HL-60/S4 treated with retinoic acid at 250 ng/mL for 4 days and 3 days (cell line): ENCODE measurements around the gene PARD3B.

Source experiments
- in situ Hi-C: fragments of 300-500 bp; cut with MboI; formaldehyde crosslinking; loops from 2 replicates; pipeline ENCODE4 v1.7.0; 2022; ENCODE audit warnings: low sequenced_read_pairs

The PARD3B gene

GRCh38 chr2:205366336-205367060 lies 821.2 kb downstream of the PARD3B start:
- in situ Hi-C loops = no loop called here

DNA sequence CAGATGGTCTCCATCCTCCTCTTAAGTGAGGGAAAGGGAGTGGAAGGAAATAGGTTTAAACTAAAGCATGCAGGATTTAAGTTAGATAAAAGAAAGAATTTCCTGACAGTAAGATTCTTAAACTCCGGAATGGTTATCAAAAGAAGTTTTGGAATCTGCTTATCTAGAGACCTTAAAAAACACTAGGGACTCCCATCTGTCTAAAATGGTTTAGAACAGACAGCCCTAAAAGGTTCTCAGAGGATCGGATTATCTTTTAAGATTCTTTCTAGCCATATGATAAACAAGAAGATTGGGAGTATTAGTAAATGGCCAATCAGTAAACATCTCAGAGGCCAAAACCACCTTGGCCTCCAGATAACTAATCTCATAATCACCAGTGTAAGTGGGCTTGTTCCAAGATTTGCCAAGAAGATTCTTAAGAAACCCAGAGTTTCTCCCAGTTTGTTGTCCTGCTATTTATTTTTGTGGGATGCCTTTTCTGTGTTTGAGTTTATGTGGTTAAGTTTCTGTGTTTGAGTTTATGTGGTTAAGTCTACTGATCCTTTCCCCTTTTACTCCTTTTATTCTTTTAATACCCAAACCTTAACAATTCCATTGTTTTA lies 822.2 kb downstream of the PARD3B start:
- in situ Hi-C loops = no loop called here

- in situ Hi-C loops = no loop called here
Observed at GRCh38 chr2:205369813-205370212, 824.5 kb downstream of the PARD3B start.

DNA sequence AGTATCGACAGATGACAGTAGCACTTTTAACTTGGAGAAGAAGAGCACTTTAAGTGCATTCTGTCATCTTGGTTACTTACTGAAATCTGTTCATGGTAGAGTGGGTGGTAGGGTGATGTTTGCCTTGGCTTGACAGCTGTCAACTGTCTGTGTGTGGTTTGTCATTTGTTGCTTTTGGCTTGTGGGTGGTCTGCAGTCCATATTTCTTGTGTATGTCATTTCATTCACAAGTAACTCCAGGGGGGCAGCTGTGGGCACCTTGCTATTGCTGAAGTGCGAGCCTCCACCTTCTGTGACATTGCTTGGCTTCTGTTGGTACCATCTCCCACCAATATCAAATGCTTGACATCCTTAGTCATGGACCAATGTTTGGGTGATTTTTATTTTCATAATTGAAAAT lies 825.5 kb downstream of the PARD3B start:
- in situ Hi-C loops = no loop called here

DNA sequence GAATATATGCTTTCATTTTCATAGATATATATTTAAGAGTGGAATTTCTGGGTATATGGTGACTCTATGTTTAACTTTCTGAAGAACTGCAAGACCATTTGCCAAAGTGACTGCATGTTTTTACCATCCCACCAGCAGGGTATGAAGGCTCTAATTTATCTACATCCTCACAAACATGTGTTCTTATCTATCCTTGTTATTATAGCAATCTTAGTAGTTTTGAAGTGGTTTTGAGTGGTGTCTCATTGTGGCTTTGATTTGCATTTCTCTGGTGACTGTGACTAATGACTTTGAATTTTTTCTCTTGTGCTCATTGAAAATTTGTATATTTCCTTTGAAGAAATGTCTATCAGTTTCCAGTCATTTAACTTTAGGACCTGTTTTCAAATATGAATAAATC lies 826.9 kb downstream of the PARD3B start:
- in situ Hi-C loops = no loop called here

GRCh38 chr2:205375461-205376448 lies 830.5 kb downstream of the PARD3B start:
- in situ Hi-C loops = no loop called here

- in situ Hi-C loops = no loop called here
Observed at GRCh38 chr2:205377324-205377723, 832.0 kb downstream of the PARD3B start.

- in situ Hi-C loops = no loop called here
Observed at GRCh38 chr2:205383601-205384000, 838.3 kb downstream of the PARD3B start.

DNA sequence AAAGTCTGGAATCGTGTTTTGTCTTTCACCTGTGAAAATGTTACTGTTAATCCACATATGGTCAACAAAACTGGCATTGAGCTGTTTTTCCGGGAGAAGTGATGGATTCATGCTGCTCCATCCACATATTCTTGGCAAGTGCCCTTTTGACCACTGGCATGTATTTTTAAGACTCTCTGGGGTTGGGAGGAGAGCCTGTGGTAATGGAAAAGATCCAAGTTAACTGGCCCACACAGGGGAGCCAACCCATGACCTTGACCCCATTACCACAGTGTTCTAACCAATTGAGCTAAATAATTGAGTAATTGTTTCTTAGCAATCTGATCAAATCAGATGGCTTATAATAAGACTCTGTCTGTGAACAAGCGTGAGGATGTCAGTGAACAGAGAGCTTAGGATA lies 840.8 kb downstream of the PARD3B start:
- in situ Hi-C loops = no loop called here

- in situ Hi-C loops = no loop called here
Observed at GRCh38 chr2:205387350-205388055, 842.2 kb downstream of the PARD3B start.

DNA sequence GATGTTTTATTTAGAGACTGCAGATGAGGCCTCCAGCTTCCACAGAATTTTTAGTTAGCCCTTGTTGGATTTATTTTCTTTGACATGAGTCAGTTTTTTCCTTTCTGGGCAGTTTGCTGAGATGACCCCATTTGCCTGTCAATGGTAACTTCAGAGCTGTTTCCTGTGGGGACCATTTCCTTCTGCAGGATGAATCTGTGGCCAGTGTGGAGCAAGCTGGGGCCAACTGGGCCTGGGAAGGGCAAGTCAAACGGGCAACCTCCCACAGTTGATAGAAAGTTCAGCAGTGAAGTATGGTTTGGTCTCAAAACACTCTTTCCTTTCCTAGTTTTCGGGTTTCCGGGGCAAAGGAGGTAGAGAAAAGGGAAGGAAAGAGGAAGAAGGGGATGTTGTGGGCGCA lies 845.6 kb downstream of the PARD3B start:
- in situ Hi-C loops = no loop called here

GRCh38 chr2:205401511-205401910 lies 856.2 kb downstream of the PARD3B start:
- in situ Hi-C loops = no loop called here

GRCh38 chr2:205402011-205402410 lies 856.7 kb downstream of the PARD3B start:
- in situ Hi-C loops = no loop called here

GRCh38 chr2:205403244-205403825 lies 858.1 kb downstream of the PARD3B start:
- in situ Hi-C loops = no loop called here

DNA sequence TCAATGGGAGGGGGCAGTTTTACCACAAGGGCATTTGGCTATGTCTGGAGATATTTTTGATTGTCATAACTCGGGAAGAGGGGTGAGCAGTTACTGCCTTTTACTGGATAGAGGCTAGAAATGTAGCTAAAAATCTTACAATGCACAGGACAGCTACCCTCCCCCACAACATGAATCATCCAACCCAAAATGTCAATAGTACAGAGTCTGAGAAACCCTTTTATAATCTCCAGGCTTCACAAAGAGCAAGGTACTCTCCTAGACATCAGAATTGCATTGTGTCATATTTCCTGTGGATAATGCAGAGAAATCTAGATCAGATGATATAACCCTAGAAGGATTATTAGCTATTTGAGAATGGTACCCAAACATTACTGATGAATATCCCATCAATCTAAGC lies 859.9 kb downstream of the PARD3B start:
- in situ Hi-C loops = no loop called here

DNA sequence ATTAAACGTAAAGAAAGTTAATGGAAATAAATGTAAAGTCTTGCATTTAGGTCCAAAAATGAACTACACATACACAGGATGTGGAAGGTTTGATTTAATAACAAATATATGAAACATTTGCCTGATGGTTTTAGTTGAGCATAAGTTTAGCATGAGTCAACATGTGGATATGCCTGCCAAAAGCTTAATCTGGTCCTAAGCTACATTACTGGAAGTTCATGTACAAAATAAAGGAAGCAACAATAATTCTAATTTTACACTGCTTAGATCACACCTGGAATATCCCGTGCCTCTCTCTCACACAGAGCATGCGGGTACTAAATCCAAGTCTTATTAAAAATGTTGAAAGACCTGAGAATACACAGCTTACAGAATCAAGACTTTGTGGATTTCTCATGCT lies 860.5 kb downstream of the PARD3B start:
- in situ Hi-C loops = no loop called here

GRCh38 chr2:205407984-205408383 lies 862.7 kb downstream of the PARD3B start:
- in situ Hi-C loops = no loop called here

GRCh38 chr2:205408696-205409095 lies 863.4 kb downstream of the PARD3B start:
- in situ Hi-C loops = no loop called here

DNA sequence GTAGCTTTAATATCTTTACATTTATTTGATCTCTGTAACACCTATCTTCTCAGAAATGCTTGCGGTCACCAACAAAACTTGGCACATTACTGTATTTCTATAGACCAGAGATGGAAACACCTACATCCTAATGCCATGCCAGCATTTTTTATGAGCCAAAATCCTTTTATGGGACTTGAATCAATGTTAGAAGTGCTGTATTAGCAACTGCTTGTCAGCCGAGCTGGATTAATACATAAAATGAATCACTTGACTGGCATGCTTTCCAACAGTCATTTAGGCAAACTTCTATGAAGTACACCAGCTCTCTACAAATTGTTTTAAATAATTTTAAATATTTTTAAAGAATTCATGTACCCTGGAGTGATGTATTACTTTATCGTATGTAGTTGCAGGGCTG lies 864.1 kb downstream of the PARD3B start:
- in situ Hi-C loops = no loop called here

GRCh38 chr2:205411558-205411957 lies 866.3 kb downstream of the PARD3B start:
- in situ Hi-C loops = no loop called here

GRCh38 chr2:205424326-205424725 lies 879.1 kb downstream of the PARD3B start:
- in situ Hi-C loops = no loop called here
